Fibroblast of skin of abdomen (primary cell): ENCODE data around the gene PRSS2. TPM values are rescaled to one million over a fixed set of nuclear protein-coding genes. Genes with fewer than 3 reads are reported as not detected.
"Not testable (repeated sequence)": the region's sequence is repeated elsewhere in the genome, so short reads cannot be mapped to it uniquely, and the experiment has no call there.

ENCODE experiments used
- DNase-seq: peaks from one replicate; pipeline ENCODE4 v3.0.0-alpha.2; 2013
- polyA plus RNA-seq, 2 experiments: library from polyadenylated mRNA; unstranded; fragments of 120-200 nt; gene quantifications; one replicate each; pipeline ENCODE4 v1.2.1, GENCODE V29; 2013; ENCODE audit not compliant: insufficient read length in 2 of 2

The PRSS2 gene
- polyA plus RNA-seq (2013, experiment 1 of 2; ENCODE audit: insufficient read length): not detected
- polyA plus RNA-seq (2013, experiment 2 of 2; ENCODE audit: insufficient read length): not detected

DNA sequence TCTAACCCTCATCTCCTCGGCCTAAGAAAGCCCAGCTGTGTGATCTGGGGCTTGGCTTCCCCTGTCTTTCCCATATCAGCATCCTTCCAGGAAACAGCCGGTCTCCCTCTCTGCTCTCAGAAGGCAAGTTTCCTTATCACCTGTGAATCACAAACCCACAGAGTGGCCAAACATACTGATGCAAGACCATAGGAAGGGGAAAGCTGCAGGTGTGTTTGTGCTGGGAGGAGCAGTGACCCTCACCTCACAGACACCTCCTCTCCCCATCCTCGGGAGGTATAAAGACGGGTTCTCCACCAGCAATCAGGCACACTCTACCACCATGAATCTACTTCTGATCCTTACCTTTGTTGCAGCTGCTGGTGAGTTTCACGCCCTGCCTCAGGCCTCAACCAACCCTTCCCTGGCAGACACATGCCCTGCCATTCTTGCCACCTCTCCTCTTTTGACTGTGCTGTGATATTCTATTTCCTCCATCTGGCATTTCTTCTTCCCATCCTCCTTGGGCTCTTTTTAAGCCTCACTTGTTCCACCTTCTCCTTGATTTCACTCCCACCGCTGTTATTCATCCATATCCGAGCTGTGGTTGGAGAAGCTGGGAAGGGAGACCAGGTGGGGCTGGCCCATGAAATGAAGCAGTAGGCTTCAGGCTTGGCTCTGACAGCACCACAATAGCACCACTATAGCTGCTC lies at the start of gene PRSS2:
TSS of gene PRSS2 (plus strand) at position 310 of the 692 bp plus-strand sequence. CDS start at position 323, 13 bp downstream.
- DNase-seq: no peak

GRCh38 chr7:142720986-142721385 lies 49.8 kb upstream of the PRSS2 start:
- DNase-seq: no peak

DNA sequence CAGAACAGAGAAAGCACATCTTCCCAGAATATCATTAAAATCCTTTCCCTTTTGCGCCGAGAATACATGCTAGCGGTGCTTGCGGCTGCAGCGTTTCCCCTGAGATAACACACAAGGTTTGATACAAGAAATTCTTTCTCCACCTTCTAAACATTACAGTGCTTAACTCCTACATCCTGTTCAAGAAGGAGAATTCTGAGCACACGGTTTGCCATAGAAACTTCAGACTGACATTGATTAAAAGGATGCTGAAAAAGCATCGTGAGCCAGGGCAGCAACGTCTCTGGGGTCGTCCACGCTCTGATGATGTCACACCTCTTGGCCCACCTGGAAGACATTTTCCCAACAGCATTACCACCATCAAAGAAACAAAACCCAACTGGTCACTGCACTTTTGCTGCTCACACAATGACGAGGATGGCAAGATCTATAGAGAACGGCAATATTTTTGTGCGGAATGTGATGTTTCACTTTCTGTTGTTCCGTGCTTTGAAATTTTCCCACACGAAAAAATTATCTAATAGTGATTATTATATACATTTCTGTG lies 48.4 kb upstream of the PRSS2 start:
- DNase-seq: no peak

DNA sequence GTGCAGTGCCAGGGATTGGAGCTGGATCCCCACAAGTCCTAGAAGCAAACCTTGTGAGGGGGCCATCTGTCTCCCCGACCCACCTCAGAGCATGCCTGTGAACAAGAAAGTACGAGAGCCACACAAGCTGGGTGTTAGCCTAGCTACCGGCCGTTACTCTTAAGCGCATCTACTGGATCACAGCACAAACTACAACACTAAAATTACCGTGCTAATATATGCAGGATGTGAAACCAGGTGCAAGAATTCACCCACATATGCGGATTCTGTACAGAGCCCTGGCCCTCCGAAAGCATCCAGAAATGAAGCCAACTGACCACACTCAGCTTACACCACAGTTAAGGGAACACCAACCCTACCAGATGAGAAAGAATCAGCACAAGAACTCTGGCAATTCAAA lies 37.5 kb upstream of the PRSS2 start:
- DNase-seq: no peak

DNA sequence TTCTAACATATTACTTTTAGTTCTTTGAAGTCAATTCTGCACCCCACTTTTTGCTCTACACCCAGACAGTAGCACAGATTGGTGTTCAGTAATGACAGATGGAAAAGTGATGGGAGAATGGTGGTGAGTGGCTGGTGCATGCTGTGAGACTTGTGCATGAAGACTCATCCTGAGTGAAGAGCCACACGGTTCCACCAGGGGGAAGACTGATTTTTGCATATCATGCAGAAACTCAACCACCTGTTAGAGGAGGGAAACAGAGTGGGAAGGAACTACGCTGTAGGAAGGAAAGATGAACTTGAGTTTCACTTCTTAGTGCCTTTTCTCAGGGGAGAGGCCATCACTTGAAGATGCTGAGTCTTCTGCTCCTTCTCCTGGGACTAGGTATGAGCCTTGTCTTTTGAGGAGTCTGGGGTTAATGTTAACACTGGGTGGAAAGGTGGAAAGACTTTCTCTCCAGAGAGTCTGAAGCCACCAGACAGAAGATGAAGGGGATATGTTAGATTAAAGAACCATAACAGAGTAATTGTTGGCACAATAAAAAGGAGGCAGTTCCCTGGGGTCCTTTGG lies 30.8 kb upstream of the PRSS2 start:
- no peak for DNase-seq

DNA sequence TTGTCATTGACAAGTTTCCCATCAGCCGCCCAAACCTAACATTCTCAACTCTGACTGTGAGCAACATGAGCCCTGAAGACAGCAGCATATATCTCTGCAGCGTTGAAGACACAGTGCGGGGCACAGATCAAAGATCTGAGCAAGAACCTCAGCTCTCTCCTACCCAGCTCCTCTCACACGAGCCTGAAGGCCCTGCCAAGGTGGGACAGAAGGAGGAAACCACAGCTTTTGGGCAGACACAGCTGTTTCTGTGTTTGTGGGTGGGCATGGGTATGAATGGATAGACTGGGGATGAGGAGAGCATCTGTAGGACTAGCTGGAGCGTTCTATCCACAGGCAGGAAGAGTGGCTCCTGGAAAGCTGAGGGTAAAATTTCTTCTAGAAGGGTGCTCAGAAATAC lies 30.0 kb upstream of the PRSS2 start:
- DNase-seq: no peak

DNA sequence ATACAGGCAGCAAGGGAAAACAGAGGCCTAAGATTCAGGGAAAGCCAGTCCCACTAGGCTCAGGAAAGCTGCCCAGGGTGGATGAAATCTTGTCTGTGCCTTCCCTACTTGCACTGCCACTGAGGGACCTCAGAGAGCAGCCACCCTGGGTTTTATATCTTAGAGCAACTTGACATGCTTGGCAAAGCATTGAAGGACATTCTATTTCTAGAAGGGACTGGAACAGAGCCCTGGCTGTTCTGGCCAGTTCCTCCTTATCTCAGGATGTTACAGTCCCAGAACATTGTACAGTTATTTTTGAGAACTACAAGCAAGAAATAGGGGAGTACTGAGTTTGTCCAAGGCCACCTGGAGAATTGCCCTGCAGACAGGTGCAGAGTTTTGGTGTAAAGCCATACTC lies 28.8 kb upstream of the PRSS2 start:
- not testable (repeated sequence) for DNase-seq

- peak; percentile 6 for DNase-seq
Measured at GRCh38 chr7:142745091-142745635, 25.6 kb upstream of the PRSS2 start.

DNA sequence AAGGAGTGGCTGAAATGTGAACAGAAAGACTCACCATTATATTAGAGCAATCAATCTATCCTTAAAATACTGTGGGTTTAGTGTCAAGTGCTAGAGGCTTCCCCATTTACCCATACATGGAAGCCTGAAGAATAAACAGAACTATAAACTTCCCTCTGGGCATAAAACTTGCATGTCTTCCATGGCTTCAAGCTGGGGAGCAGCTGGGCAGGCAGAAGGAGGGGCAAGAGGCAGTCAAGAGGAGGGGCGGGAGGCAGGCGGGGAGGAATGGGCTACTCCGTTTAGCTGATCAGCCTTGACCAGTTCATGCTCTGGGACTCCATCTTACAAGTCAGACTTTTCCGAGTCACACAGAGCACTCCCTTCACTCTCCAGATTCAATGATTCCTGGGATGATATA lies 25.0 kb upstream of the PRSS2 start:
- DNase-seq: no peak

DNA sequence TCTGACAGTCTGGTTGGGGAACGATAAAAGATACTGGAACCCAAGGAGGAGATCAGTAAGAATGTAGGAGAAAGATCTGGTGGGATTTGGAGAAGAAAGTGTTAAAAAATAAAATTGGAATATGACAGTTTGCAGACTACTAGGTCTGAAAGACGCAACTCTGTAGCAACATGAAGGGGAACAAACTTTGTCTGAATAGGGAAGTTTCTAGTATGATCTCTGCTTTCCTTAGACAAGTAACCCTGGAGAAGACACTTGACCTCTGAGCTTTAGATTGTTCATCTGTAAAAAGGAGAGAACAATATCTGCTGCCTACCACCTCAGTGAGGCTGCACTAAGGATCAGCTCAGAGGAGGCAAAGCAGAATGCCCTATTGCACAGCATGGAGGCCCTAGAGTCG lies 24.5 kb upstream of the PRSS2 start:
- DNase-seq: no peak

GRCh38 chr7:142748410-142748809 lies 22.4 kb upstream of the PRSS2 start:
- not testable (repeated sequence) for DNase-seq

DNA sequence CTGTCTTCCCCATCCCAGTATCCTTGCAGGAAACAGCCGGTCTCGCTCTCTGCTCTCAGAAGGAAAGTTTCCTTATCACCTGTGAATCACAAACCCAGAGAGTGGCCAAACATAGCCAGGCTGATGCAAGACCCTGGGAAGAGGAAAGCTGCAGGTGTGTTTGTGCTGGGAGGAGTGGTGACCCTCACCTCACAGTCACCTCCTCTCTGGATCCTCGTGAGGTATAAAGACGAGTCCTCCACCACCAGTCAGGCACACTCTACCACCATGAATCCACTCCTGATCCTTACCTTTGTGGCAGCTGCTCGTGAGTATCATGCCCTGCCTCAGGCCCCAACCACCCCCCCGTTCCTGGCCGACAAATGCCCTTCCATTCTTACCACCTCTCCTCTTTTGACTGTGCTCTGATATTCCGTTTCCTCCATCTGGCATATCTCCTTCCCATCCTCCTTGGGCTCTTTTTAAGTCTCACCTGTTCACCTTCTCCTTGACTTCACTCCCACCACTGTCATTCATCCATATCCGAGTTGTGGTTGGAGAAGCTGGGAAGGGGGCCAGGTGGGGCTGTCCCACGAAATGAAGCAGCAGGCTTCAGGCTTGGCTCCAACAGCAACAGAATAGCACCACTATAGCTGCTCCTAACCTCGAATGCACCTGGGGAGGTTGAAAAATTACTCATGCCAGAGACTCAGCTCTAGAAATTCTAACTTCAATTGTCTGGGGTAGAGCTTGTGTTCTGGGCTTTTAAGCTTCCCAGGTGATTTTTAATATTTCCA lies 21.4 kb upstream of the PRSS2 start, which contains the start of gene PRSS1:
TSS of gene PRSS1 (plus strand) at position 255 of the 776 bp plus-strand sequence. CDS start at position 268, 13 bp downstream.
- no peak for DNase-seq

DNA sequence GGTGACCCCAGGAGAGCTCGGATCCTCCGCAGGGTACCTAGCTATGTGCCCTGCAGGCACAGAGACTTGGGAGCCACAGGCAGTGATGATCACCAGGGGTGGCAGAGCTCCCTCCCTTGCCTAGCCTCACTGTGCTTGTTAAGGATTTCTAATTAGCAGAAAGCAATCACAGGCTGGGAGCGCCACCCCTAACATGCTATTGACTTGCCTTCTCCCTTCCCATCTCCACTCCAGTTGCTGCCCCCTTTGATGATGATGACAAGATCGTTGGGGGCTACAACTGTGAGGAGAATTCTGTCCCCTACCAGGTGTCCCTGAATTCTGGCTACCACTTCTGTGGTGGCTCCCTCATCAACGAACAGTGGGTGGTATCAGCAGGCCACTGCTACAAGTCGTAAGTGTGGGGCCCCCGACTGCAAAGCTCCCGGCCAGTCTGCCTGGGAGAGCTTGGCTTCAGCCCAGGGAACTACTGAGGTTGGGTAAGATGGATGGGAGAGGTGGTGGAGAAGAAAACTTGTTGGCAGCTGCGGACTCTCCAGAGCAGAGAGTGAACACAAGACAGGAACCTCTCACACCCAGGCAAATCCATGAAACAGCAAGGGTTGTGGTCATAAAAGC lies 20.3 kb upstream of the PRSS2 start:
- no peak for DNase-seq

GRCh38 chr7:142751526-142752175 lies 19.1 kb upstream of the PRSS2 start:
- not testable (repeated sequence) for DNase-seq

GRCh38 chr7:142752376-142753225 lies 18.2 kb upstream of the PRSS2 start:
- no peak for DNase-seq

GRCh38 chr7:142753366-142753765 lies 17.4 kb upstream of the PRSS2 start:
- DNase-seq: no peak

DNA sequence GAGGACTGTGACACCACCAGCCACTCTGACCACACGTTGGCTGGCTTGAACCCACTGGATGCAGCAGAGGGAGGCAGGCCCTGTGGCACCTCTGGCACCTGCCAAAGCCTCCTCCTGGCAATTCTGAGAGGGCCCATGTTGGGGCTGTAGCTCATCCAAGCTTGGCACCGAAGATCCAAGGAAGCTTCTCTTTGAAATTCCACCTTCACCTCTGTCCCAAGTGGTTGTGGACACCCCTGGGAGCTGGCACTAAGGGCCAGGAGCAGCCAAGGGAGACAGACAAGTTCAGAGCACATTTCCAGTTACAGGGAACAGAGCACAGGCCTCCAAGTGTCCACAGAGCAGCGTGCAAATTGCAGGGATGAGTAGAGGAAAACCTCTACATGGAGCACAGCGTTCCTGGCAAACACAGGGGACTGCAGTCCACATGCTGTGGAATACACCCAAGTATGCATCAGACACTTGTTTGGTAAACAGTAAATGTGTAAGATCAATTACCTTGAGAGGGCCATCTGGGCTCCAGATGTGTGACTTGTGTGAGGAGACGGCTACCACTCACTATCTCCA lies 16.8 kb upstream of the PRSS2 start:
- DNase-seq: not testable (repeated sequence)

GRCh38 chr7:142754681-142755575 lies 15.8 kb upstream of the PRSS2 start:
- no peak for DNase-seq

GRCh38 chr7:142758312-142758711 lies 12.5 kb upstream of the PRSS2 start:
- not testable (repeated sequence) for DNase-seq
